Thoracic aorta (tissue), 2 donors: ENCODE measurements around the gene TPX2. TPM values are rescaled to one million over a fixed set of nuclear protein-coding genes. Genes with fewer than 3 reads are reported as not detected.

Experiments
- ATAC-seq: fragments of 150-250 bp; one replicate; pipeline ENCODE4 v1.8.0; 2017; ENCODE audit warnings: low read depth; ENCODE audit not compliant: insufficient number of reproducible peaks, low FRiP score
- DNase-seq: peaks from one replicate; pipeline ENCODE4 v3.0.0-alpha.2; 2020; ENCODE audit warnings: low spot score
- H3K27ac ChIP-seq, 2 donors: fragments of 200-600 bp; sonication (generic); 1 replicate in 1 of 2; 2 replicates in 1 of 2; pipeline ENCODE4 v1.5.1; 2016; ENCODE audit warnings: mild to moderate bottlenecking in 2 of 2, moderate library complexity in 2 of 2
- H3K27me3 ChIP-seq: fragments of 200-600 bp; sonication (generic); replicated peaks from 2 replicates; pipeline ENCODE4 v1.6.0; 2016; ENCODE audit warnings: mild to moderate bottlenecking; ENCODE audit not compliant: insufficient read depth
- H3K36me3 ChIP-seq: fragments of 200-600 bp; sonication (generic); one replicate; pipeline ENCODE4 v1.5.1; 2016
- H3K4me1 ChIP-seq, 2 donors: fragments of 200-600 bp; sonication (generic); 1 replicate in 1 of 2; 2 replicates in 1 of 2; pipeline versions ENCODE4 v1.5.1 to v1.6.0; 2016; ENCODE audit warnings: low read depth in 2 of 2, mild to moderate bottlenecking in 1 of 2; ENCODE audit not compliant: control insufficient read depth in 1 of 2
- H3K4me3 ChIP-seq: fragments of 200-600 bp; sonication (generic); 2 replicates; pipeline ENCODE4 v1.5.1; 2016; ENCODE audit warnings: mild to moderate bottlenecking
- H3K9me3 ChIP-seq: fragments of 200-600 bp; sonication (generic); 2 replicates; pipeline ENCODE4 v1.5.1; 2016
- CTCF ChIP-seq: fragments of 200-600 bp; sonication (generic); IDR thresholded peaks from one replicate; pipeline ENCODE4 v1.5.1; 2019; ENCODE audit warnings: antibody characterized with exemption
- total RNA-seq, 2 donors: library from RNA; depleted of rRNA; stranded (reverse); fragments of >200 nt; gene quantifications; one replicate each; pipeline versions ENCODE4 v1.1.0 to v1.2.3, GENCODE V29; 2016

TPX2 gene
- total RNA-seq, 2 donors from 2014 or later: 1.5 TPM

- Histone ChIP-seq H3K27ac (peak overlapping the region; percentile 92 to 99), H3K9me3 (no peaks in the 10 kb centered on the region), H3K36me3 (no peaks in the 10 kb centered on the region), H3K27me3 (no peaks in the 10 kb centered on the region), H3K4me1 (peaks cover 30 to 81% of the 10 kb centered on the region in 2 donors), H3K4me3 (peak overlapping the region; percentile 77)
- no peak for DNase-seq
- no peak for ATAC-seq
- no peak for TF ChIP-seq CTCF
Observed at GRCh38 chr20:31842471-31843157, 103.5 kb downstream of the TPX2 start.

GRCh38 chr20:31843288-31843687 lies 104.2 kb downstream of the TPX2 start:
- H3K9me3 ChIP-seq: no peaks in the 10 kb centered on the region
- H3K27ac ChIP-seq: peak overlapping the region; percentile 92 to 99
- DNase-seq: no peak
- ATAC-seq: no peak
- TF ChIP-seq CTCF: no peak
- peak overlapping the region; percentile 77 for H3K4me3 ChIP-seq
- H3K4me1 ChIP-seq: peaks cover 23 to 75% of the 10 kb centered on the region in 2 donors
- no peaks in the 10 kb centered on the region for H3K36me3 ChIP-seq
- H3K27me3 ChIP-seq: no peaks in the 10 kb centered on the region

GRCh38 chr20:31843881-31844280 lies 104.8 kb downstream of the TPX2 start:
- TF ChIP-seq CTCF: no peak
- H3K27ac ChIP-seq: peak overlapping the region; percentile 92 to 99
- no peaks in the 10 kb centered on the region for H3K27me3 ChIP-seq
- H3K4me3 ChIP-seq: peak overlapping the region; percentile 77
- ATAC-seq (no peak), DNase-seq (no peak)
- no peaks in the 10 kb centered on the region for H3K36me3 ChIP-seq
- H3K9me3 ChIP-seq: no peaks in the 10 kb centered on the region
- H3K4me1 ChIP-seq: peaks cover 22 to 69% of the 10 kb centered on the region in 2 donors

GRCh38 chr20:31844737-31845299 lies 105.7 kb downstream of the TPX2 start:
- Histone ChIP-seq H3K27me3 (no peaks in the 10 kb centered on the region), H3K36me3 (no peaks in the 10 kb centered on the region), H3K4me1 (peaks cover 22 to 61% of the 10 kb centered on the region in 2 donors), H3K27ac (peak overlapping the region; percentile 92 to 99), H3K4me3 (peak overlapping the region; percentile 77), H3K9me3 (no peaks in the 10 kb centered on the region)
- no peak for TF ChIP-seq CTCF
- DNase-seq (no peak), ATAC-seq (no peak)

- peaks cover 22 to 56% of the 10 kb centered on the region in 2 donors for H3K4me1 ChIP-seq
- peak within 1 kb of the TSS; percentile 92 to 99 for H3K27ac ChIP-seq
- H3K36me3 ChIP-seq: no peaks in the 10 kb centered on the region
- peak within 1 kb of the TSS; percentile 77 for H3K4me3 ChIP-seq
- ATAC-seq: peak; percentile 71
- H3K27me3 ChIP-seq: no peaks in the 10 kb centered on the region
- no peak for TF ChIP-seq CTCF
- H3K9me3 ChIP-seq: no peaks in the 10 kb centered on the region
- DNase-seq: peak; percentile 62
Observed at GRCh38 chr20:31845300-31845863, 106.3 kb downstream of the TPX2 start, which contains the start of gene FOXS1. FOXS1 (minus strand) TSS chr20:31845604; CDS start chr20:31845542, 62 bp downstream.
